ENCODE results near the gene TRIO.

TRIO gene

GRCh38 chr5:14395411-14395810 is 252.3 kb downstream of the TRIO start:
- no peak for DNase-seq (ENCODE audit: low read depth)

GRCh38 chr5:14396066-14396465 is 252.9 kb downstream of the TRIO start:
- no peak for DNase-seq (ENCODE audit: low read depth)

DNA sequence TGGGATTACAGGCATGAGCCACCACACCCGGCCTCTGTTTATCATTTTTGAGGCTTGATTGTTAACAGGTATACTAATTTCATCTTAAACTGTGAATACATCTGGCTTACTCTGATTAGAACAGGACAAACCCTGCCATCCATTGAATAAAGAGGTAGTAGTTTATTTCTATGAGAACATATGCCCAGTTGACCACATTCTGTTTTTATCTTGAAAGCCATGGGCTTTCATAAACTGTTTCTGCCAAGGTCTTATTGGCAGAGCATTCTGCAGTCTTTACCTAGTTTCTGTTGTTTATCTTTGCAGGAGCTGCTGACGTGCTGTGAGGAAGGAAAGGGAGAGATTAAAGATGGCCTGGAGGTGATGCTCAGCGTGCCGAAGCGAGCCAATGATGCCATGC is 253.6 kb downstream of the TRIO start:
- no peak for DNase-seq (ENCODE audit: low read depth)

DNA sequence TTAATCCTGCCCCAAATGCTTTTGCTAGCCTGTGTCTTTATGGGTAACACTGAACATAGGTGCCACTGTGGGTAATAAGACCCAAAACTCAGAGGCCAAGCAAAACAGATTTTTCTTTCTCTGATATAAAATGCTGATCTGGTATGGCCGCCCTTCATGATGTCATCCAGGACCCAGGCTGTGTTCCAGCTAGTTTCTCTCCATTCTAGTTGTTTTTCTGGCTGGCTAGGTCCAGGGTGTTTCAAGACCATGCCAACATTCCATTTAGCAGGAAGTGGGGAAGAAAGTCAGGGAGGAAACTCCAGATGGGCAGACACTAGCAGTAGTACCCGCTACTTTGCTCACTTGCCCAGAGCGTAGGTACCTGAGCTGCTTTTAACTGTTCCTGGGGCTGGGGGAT is 254.6 kb downstream of the TRIO start:
- no peak for DNase-seq (ENCODE audit: low read depth)

GRCh38 chr5:14399054-14399692 is 256.0 kb downstream of the TRIO start:
- DNase-seq (ENCODE audit: low read depth), result no peak

GRCh38 chr5:14400085-14400484 is 256.9 kb downstream of the TRIO start:
- no peak for DNase-seq (ENCODE audit: low read depth)

- no peak for DNase-seq (ENCODE audit: low read depth)
These were observed 257.5 kb downstream of the TRIO start for GRCh38 chr5:14400611-14401010.

GRCh38 chr5:14401639-14402038 is 258.5 kb downstream of the TRIO start:
- DNase-seq (ENCODE audit: low read depth), result no peak

DNA sequence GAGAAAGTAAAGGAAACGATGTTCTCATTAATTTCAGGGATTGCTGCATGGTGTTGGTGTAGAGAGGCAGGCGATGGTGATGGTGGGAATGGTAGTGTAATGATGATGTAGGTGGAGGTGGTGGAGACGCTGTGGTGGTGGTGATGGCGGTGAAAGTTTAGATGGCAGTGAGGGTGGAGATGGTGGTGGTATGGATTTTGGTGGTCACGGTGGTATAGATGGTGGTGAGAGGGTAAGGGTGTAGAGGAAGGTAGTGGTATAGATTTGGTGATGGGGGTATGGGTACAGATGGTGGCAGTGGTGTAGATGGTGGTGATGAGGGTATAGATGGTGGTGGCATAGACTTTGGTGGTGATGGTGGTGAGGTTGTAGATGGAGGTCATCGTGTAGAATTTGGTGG is 259.3 kb downstream of the TRIO start:
- DNase-seq (ENCODE audit: low read depth), result no peak

DNA sequence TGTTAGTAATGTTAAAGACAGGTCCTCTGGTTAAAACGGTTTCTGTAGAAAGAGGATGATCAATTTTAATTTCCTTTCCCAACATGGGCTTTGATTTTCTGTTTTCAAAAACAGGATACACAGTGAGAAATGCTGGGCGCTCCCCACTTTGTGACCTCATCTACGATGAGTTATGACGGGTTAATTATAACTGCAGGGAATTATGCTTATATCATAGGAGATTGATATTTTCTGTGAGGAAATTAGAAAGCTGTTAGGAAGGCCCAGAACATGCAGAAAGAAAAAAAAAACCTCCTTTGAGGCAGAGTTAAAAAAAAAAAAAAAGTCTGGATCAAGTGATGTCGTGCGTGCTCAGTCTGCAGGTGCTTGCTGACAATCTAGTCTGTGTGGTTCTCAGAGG is 261.6 kb downstream of the TRIO start:
- no peak for DNase-seq (ENCODE audit: low read depth)

GRCh38 chr5:14405267-14405666 is 262.1 kb downstream of the TRIO start:
- DNase-seq (ENCODE audit: low read depth), result no peak

- no peak for DNase-seq (ENCODE audit: low read depth)
These were observed 262.8 kb downstream of the TRIO start for GRCh38 chr5:14405706-14406553.

DNA sequence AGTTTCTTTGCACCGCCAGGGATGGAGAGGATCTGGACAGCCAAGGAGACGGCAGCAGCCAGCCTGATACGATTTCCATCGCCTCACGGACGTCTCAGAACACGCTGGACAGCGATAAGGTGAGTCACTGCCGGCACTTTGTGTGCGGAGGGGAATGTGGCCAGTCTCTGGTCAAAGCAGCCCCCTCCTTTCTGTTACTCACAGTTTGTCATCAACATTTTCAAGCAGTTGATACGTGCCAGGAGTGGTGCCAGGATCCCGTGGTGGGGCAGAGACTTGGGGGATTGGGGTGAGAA is 263.4 kb downstream of the TRIO start:
- DNase-seq (ENCODE audit: low read depth), result no peak

- DNase-seq (ENCODE audit: low read depth), result no peak
These were observed 263.9 kb downstream of the TRIO start for GRCh38 chr5:14407051-14407450.

DNA sequence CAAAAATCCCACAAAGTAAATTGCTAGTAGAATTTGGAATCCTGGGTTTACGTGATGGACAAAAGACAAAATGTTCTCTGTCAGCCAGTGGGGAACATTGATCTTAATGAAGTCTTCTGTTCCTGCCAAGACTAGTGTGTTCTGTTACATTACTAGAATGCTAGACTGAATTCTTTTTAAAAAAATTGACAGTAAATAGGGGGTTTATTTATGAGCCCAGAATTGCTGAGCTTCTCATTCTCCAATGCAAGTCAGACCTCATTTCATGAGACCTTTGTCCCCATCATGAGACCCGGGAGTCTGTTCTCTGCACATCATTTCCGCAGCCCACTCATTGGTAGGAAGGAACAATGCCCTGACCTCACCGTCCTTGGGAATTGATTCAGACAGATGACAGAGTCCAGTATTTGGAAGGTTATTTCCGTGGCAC is 264.6 kb downstream of the TRIO start:
- no peak for DNase-seq (ENCODE audit: low read depth)

DNA sequence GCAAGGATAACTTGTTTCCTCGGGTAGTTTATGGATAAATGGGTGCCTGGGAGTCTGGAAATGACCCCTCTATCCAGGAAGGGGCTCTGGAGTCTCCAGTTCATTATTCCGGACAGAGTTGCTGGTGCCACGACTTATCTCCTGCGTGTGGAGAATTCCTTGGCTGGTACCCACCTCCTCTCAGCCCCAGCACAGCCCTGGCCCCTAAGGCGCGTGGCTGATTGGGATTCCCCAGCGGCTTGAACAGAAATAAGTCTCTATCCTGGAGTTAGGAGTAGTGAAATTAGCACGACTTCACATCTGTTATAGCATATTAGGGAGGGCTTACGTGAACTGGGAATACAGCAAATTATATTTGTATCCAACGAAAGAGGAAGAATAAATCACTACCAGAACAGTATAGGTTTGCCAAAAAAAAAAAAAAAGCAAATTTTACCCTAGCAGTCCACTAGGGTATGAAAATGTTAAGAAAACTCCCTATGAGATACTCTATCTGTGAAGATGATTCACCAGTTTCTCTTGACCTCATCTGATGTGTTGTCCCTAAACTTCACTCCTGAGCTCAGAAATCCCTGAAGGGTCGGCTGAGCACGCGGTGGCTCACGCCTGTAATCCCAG is 265.9 kb downstream of the TRIO start:
- DNase-seq (ENCODE audit: low read depth), result no peak

GRCh38 chr5:14410068-14410393 is 266.9 kb downstream of the TRIO start:
- no peak for DNase-seq (ENCODE audit: low read depth)

DNA sequence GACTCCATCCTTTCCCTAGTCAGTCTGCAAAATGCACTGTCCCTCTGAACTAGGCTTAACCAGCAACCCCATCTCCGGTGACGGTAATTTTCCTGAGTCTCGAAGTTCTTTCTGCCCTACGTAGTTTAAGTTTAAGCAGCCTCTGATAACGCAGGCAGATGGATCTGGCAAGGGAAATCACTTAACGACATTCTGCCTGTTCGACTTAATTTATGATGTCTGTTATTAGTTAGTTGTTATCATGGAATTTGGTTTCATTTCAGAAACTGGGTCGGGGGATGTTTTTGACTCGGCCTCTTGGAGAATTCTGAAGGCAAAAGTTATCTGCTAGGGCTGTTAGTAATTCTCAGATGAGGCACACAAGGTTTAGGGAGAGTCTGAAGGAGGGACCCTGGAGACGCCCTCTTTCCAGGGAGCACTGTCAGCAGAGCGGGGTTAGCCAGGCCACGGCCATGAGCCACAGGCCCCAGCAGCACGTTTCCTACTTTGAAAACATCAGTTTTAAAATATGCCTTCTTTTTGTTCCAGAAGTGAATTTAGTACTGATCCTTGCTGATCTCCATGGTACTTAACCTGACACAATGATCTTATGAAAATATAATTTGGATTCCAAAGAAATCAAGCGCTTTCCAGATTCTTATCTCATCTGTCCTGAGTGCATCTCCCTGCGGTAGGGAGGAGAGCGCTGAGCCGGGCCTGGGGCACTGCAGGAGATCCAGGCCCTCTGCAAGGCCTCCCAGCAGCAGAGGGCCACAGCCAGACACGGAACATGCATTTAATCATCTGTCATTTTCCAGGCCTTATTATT is 267.5 kb downstream of the TRIO start:
- DNase-seq (ENCODE audit: low read depth), result no peak

DNA sequence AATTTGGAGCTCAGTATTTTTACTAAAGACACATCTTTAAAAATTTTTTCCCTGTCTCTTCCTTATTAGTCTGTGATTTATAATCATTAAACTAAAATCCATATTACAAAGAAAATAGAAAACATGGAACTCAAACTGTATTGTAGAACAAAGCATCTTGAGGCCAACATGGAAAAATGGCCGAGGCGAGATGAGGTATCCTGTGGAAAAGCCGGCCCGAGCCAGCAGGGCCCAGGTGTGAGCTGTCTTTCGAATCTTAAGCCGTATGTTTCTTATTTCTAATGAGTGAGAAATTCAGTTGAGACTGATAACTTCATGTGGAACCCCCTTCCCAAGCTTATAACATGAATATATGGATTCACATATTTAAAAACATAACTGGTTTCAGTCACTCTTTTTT is 268.1 kb downstream of the TRIO start:
- no peak for DNase-seq (ENCODE audit: low read depth)

DNA sequence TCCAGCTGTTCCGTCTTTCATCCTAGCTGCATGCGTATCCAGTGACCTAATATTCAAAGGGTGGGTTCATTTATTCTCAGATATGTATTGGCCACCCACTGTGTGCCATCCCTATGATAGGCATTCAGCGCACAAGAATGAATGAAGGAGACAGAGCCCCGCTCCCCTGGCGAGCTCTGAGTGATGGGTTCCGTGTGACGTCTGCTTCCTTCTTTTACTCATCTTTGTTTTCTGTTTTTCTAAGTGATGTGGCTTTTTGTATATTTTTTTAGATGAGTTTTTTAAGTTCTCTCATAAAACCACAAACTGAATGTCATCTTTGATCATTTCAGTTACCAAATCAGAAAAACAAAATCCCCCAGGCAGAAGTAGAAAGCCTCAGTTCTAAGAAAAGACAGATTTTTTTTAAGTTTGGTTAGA is 270.2 kb downstream of the TRIO start:
- DNase-seq (ENCODE audit: low read depth), result peak; percentile 19

- DNase-seq (ENCODE audit: low read depth), result no peak
These were observed 270.9 kb downstream of the TRIO start for GRCh38 chr5:14414007-14414406.

- no peak for DNase-seq (ENCODE audit: low read depth)
These were observed 271.5 kb downstream of the TRIO start for GRCh38 chr5:14414656-14415023.
